T-helper 9 cell (primary cell): Measurements from ENCODE around the gene RPL22.
A peak's percentile ranks its signal among the peaks of the same experiment; 100 is the strongest.

Experiments
- DNase-seq: peaks from one replicate; pipeline ENCODE4 v3.0.0-alpha.2; 2020
- total RNA-seq, 2 donors: gene quantifications; one replicate each; lab custom pipeline; 2026; lab: John Stamatoyannopoulos, UW

The RPL22 gene
- 119 to 132 reads per million in 2 donors for total RNA-seq

DNA sequence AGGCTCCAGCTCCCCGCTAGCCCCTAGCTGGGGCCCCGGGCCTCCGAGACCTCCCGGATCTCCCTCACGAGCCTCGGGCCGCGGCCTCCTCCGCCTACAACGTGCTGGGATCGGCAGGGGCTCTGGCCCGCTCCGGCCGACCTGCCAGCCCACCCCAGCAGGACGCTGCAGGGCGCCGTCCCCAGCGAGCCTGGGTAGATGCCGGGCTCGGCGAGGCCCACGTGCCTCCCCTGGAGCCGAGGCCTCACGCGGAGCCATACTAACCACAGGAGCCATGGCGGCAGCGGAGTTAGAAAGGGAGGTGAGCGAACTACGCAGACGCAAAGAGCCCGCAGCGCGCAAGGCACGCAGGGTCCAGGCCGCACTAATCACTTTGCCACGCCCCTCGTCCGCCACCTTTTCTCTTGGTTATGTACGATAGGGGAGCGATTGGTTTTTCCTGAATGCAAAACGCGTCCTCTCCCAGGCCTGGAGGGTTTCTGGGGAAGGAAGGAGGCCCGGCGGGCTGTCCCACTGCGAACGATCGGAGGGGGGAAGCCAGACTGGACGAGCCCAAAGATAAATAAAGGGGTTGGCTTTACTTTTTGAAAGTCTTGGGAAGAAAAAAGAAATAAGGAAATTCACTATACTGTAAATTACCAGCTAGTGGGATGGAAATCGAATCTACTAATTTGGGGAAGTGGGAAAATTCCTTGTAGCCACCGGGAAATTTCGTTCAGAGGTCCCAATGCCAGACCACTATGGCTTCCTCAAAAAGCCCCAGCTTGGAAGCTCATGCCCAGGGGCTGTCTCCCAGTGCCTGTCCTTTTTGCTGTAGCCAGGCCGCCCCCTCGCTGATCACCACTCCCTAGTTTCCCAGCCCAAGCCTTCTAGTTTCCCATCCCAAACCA lies at the start of gene RPL22:
RPL22 (minus strand) TSS at position 298 of the 890 bp plus-strand sequence; CDS start at position 276, 22 bp downstream.
- peak; percentile 91 for DNase-seq

DNA sequence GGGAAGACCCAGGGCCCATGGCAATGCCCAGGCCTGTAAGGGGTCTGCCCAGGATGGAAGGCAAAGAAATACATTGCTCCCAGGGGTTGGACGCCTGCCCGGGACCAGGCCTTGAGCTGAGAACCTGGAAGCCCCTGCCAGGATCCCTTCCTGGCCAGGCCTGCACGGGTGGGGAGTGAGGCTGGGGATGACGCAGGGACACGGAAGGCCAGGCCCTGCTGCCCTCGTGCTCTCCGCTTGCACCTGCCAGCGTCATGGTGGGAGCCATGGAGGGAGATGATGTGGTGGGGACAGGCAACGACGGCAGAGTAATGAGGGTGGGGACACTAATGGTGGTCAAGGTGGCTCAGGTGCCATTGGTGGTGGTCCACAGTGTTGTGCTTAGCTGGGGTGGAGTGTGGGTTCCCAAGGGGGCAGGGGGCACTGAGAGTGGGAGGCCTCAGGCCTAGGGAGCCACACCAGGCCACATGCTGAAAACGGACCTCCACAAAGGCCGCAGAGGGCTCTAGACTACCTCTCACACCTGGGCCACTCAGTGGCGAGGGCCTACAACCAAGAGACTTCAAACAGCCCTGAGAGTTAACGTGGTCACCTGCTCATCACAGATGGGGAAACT lies 48.9 kb upstream of the RPL22 start:
- DNase-seq = no peak

DNA sequence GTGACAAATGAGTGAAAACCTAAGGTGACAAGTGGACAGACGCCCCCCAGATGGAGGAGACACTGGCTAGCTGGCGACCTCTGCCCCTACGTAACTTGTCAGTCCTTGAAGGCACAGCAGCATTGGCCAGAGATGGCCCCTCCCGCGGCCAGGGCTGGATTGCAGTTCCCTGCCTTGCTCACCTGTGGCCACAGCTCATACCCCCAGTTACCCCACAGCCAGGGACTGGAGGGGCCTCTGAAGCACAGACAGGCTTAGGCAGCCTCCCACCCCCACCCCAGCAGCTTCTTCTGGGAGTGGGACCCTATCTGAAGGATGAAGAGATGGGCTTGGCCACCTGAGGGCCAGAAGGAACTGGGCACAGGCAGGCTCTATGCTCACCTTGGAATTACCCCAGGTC lies 48.3 kb upstream of the RPL22 start:
- DNase-seq = no peak

DNA sequence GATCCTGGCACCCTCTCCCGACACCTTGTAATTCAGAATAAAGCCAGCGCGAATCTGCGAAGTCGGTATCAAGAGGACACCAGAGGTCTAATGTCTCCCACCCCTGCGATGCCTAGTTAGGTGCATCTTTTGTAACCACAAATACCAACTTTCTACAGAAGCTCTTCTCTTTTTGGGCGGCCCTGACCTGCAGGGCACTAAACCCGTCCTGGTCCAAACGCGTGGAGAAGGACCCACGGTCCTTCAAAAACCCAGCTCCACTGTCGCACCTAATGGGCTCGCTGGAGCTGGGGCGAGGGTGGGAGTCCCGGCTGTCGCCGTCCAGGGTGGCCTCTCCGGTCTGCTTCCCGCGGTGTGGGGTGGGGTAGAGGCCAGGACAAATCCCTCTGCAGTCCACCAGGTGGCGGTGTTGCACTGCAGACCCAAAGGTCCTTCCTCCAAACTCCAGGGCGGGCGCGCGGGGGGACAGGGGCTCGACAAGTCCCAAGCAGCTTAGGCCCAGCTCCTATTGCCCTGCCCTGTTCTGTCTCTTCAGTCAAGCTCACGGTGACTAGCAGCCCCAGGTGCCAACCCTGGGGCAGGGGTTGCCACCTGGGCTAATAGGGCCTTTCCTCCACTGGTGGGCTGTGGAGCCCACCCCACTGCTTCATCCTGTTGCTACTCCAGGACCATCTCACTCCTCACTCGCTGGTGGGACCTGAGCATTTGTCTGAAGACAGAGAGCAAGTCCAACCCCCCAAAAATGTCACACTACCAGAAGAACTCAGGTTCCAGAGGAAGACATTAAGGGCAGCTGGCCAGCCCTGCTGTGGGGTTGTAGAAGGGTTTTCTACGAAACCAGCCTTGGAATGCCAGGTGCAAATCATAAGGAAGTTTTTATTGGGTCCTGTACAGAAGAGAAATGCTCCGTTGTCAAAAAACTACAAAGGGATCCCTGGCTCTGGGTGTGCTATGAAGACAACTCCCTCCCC lies 47.4 kb upstream of the RPL22 start:
- peak; percentile 82 for DNase-seq

DNA sequence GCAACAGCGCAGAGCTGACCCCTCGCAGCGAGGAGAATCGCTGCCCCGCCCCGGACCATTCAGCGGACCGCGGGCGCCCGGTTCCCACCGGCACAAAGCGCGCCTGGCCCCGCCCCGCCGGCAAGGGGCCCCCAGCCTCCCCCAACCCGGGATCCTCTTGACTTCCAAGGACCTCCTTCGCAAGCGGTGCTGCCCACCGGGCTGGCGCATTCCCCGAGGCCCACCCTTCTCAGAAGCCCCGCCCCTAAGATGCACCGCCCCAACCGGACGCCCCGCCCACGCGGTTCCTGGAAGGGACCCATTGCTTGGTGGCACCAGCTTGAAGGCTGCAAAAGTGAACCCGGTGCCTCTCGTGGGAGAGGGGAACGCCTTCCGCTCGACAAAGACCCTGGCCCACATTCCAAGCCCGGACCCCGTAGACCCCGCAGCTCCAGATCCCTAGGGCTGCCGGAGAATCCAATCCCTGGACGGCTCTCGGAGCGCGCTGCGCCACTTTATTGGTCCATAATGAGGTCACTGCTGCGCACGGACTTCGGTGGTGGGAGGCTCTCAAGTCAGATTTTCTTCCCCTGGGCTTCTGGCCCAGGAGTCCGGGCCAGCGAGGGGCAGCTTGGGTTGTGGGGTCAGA lies 46.6 kb upstream of the RPL22 start:
- peak; percentile 25 for DNase-seq

DNA sequence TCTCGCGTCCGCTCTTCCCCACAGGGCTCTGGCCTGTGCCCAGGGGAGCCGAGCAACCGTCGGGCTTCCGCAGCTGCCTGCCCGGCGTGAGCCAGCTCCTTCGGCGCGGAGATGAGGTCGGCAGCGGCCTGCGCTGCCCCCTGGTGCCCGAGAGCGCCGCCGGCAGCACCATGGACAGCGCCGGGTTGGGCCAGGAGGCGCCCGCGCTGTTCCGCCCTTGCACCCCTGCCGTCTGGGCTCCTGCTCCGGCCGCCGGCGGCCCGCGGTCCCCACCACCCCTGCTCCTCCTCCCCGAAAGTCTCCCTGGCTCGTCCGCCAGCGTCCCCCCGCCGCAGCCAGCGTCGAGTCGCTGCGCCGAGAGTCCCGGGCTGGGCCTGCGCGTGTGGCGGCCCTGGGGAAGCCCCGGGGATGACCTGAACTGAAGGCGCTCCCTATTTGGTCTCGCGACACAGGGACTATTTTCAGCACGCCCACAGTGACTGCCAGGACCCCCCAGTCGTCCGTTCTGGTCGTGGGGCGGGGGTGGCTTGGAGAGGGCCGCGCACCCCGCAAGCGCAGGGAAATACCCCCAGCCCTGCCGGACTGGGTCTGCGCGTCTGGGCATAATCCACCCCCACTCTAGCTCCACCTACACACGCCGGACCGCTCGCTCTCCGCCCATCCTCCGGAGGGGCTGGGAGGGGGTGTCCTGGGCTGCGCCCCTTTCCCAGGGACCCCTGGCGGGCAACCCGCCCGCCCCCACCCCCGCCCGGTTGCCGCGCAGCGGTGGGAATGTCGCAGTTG lies 45.9 kb upstream of the RPL22 start:
- peak; percentile 81 for DNase-seq

DNA sequence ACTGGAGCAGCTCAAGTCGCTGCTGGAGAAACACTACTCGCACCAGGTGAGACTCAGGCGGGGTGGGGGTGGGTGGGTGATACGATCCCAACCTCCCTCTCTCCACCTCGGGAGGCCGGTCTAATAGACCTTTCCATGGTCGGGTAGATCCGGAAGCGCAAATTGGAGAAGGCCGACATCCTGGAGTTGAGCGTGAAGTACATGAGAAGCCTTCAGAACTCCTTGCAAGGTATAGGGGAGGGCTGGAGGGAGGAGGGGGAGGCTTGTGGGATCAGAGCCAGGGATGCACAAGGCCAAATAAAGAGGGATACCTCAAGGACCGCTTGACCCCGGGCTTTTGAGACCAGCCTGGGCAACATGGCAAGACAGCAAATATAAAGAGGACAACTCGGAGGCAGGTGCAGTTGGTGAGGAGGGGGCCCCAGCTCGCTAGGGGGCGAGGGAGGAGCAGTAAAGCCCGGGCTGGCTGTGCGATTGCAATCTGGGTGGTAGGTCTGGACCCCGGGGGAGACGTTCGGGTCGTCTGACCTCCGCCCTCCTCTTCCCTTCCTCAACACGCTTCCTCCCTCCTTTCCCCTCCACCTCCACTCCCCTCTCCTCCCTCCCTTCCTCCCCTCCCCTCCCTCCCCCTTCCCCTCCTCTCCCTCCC lies 45.1 kb upstream of the RPL22 start:
- DNase-seq = no peak

DNA sequence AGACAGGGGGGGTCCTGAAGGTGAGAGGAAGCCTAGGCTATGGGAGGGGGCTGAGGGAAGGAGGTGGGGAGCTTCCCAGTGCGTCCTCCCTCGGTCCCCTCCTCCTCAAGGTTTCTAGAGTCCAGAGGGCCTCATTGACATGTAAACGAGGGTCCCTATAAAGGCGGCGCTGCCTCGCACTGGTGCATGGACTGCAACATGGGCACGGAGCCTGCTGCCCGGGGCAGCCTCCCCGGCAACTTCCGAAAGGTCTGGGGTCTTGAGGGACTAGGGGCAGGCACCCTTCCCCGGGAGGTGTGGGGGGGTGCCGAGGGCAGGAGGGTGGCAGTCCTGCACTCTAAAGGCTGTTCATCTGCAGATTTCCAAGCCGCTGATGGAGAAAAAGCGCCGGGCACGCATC lies 44.6 kb upstream of the RPL22 start, which contains the start of gene HES3:
HES3 (plus strand) TSS at position 187 of the 400 bp plus-strand sequence; CDS start at position 374, 187 bp downstream.
- no peak for DNase-seq

DNA sequence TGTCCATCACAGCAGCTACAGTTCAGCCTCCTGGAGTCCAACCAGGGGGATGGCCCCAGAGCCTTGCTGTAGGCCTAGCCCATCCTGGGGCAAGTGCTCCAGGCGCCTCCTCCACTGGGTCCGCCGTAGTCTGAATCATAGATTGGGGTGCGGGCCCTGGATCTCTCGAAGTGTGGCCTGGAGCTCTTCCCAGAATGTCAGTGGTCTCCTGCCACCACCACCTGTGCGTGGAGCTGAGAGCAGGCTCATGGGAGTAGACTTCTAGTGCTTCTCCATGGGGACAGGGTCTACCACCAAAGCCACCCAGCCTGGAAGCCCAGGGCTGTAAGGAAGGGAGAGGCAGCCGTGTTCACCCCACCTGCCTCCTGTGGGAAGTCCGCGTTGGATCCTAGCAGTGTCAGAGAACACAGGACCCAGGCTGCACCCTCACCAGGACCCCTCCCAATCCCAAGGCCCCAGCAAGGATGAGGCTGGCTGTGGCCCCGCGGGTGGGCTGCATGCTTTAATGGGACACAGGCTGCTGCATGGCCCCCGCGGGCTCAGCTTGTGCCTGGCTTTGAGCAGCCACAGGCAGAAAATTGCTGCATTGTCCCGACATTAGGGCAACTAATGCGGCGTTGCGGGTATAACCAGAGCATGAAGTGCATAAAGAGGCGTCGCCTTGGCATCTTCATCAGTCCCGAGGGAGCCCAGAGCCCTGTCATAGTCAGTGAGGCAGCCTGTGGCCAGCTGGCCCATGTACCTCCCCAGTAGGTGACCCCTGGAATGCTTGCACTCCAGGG lies 43.8 kb upstream of the RPL22 start:
- DNase-seq = no peak

DNA sequence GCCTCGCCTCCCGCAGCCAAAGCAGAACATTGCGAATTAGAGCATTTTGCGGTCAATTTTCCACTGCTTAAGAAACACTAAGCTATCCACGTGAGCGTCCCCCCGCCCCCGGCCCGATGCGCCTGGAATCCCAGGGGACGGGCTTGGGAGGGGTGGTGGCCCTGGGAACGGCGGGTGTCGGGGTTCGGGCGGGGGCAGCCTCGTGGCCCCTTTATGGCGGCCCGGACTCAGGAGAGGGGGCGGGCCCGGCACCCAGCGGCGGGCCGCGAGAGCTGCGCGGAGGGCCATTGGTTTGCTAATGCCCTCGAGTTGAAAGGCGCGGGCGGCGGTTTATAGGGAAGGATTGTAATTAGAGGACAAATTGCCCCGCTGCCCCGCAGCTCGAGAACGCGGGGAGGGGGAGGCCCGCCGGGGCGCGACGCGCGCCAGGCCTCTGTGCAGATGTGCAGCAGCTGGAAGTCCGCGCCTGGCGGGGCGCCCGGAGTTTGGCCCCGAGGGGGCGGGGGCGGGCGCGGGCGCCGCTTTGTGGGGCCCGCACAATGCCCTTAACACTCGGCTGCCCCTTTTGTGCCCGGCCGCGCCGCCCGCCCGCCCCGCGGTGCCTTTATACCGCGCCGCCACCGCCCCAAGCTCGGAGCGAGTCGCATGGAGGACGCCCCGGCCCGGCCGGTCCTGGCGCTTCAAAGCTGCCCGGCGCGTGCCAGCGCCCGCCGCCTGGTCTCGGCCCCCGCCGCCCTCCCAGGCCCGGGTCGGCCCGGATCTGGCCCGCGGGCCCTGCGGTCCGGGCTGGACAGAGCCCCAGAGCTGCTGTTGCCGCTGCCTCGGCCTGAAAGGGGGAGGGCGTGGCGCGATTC lies 42.7 kb upstream of the RPL22 start:
- DNase-seq = no peak

DNA sequence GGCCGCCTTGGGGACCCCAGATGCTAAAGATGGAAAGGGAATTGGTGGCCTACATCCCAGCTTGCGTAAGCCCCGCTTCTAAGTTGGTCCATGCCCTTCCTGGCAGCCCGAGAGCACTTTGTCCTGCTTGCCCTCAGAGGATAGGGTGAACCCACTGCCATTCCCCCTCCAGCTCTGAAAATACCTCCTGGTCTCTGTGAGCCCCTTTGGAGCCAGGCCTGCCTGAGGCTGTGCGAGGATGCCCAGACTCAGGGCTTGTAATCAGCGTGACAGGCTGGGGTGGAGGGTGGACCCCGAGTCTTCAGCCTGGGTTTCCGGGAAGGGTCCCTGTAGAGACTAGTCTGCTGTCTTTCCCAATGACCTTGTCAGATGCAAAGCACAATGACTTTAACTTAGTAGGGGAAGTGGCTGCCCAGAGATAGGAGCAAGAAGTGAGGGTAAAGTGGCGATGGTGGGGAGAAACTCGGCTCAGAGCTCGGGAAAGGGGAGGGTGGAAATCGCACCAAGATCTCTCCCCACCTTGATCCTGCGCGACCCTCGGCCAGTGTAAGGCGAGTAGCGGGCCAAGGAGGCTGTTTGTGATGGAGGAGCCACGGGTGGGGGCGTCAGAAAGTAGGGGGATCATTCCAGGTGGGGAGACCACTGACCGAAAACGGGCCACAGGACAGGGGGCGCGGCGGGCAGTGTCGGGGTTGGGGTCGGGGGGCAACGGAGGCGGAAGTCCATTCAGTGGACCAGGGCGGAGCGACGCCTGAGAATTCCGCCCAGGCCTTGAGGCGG lies 41.9 kb upstream of the RPL22 start:
- no peak for DNase-seq

DNA sequence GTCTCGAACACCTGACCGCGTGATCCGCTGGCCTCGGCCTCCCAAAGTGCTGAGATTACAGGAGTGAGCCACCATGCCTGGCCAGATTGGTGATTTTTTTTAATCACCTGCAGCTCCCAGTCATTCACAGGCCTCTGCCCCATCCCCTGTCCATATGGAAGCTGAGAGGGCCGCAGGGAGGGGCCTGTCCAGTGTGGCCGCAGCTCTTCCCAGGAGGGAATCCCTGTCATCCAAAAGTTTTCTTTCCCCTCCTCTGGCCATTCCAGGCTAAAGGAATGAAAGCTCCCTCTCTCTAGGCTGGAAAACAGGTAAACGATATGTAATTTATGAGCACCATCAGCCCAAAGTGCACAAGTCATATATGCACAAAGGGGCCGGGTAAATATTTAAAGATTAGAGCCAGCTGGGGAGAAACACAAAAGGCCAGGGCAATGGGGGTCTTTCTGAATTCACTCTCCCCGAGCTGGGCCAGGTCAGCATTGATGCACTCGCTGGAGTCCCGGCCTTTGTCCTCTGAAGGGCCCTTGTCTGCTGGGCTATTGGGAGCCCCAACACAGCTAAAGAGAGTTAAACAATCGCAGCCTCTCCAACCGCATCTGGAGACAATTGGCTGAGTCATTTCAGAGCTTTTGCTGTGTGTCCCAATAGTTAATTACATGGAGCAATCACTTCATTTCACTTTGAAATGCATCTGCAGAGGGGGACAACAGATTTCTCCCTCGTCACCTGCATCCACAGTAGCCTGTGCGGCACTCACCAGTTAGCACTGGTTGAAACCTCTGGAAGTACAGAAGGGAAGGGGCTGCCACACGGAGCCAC lies 40.8 kb upstream of the RPL22 start:
- no peak for DNase-seq

DNA sequence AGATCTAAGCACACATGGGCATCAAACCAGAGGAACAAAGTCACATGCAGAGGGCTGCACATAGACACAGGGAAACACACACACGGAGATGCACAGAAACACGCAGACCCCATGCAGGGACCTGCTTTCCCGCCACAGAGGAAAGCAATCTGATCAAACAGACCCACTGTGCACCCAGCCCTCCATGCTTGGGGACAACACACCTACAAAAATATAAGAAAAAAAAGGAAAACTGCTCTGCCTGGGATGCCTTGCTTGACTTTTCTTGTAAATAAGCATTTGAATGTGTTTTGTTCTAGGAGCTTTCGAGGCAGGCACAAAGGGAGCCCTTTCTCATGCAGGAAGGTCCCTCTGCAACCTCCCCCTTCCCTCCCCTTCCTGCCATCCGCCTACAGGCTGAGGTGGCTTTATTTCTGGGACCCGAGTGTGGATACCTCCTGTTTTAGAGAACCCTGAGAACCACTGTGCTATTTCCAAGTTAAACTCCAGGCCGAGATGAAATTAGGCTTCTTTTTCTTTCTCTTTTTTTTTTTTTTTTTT lies 39.9 kb upstream of the RPL22 start:
- no peak for DNase-seq

DNA sequence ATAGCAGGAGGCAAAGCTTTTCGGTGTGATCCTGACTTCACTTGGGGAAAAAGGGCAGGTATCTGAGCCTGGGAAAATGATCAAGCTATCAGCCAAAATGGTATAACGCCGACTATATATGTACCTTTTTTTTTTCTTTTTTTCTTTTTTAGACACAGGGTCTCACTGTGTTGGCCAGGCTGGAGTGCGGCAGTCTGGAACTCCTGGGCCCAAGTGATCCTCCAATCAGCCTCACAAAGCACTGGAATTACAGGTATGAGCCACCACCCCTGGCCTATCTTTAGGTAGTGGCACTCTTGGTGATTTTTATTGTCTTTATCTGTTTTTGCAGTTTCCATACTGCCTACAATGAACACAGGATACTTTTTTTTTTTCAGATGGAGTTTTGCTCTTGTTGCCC lies 37.7 kb upstream of the RPL22 start:
- no peak for DNase-seq

DNA sequence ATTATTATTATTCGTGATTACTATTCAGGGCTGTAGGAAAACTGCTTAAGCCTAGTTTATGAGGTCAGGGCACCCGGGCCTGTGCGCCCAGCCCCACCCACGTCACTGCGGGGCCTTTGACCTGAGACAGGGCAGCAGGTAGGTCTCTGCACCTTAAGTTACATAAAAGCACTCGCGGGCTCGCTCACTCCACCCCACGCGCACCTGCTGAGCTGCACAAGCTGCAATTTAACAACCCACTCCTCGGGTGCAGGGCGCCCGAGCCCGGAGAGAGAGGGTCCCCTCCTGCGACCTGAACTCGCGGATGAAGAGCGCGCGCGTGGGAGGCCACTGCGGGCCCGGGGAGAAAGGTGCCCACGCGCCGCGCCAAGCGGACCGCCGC lies 35.9 kb upstream of the RPL22 start:
- DNase-seq = no peak

DNA sequence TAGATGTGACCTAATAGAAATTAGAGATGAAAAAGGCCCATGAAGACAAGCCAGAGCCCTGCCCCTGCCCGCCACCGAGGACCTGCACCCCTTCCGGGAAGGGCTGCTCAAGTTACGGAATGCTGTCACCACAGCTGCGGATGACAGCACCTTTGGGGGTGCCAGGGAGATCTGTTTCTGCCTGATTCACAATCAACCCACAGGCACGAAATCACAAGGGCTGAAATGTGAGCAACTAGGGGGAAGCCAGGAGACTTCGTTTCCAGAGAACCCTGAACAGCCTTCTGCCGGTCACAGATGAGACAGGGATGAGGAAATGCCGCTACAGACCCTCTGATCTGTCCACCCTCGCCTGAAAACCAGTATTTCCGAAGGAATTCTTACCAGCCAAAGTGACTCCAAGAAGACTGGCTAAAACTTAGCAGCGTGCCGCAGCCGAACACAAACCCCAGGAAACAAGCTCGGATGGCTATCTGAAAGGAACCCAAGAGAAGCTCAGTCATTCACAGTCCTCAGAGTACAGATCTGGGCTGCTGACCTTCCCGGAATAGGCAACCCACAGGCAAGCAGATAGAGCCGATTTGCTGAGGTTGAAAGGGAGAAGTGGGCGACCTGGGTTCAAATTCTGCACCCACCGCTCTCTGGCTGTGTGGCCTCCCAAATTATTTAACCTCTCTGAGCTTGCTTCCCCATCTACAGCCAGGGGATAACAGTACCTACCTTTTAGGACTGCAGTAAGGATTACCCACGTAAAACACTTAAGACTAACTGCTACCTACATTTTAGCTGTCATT lies 35.3 kb upstream of the RPL22 start:
- DNase-seq = no peak
